HFFc6 (cell line): Measurements from ENCODE around the gene TPST1. TPM values are rescaled to one million over a fixed set of nuclear protein-coding genes. Genes with fewer than 3 reads are reported as not detected.

Source experiments
- DNase-seq: peaks from one replicate; pipeline ENCODE4 v3.0.0-alpha.2; 2018
- H3K27ac Mint-ChIP-seq: 2 replicates; pipeline ENCODE4 v1.8.0; 2020; ENCODE audit warnings: mild to moderate bottlenecking, mixed read lengths
- H3K27me3 Mint-ChIP-seq: 2 replicates; pipeline ENCODE4 v1.8.0; 2021; ENCODE audit warnings: mild to moderate bottlenecking, moderate library complexity, mixed read lengths; ENCODE audit not compliant: insufficient read depth
- H3K36me3 Mint-ChIP-seq: 2 replicates; pipeline ENCODE4 v1.8.0; 2021; ENCODE audit warnings: low read depth, mixed read lengths
- H3K4me1 Mint-ChIP-seq: 2 replicates; pipeline ENCODE4 v1.8.0; 2020; ENCODE audit warnings: low read depth, mixed read lengths
- H3K4me3 Mint-ChIP-seq: 2 replicates; pipeline ENCODE4 v1.8.0; 2020; ENCODE audit warnings: mild to moderate bottlenecking, moderate library complexity, mixed read lengths
- H3K9me3 Mint-ChIP-seq: 2 replicates; pipeline ENCODE4 v1.8.0; 2020; ENCODE audit warnings: mild to moderate bottlenecking, mixed read lengths
- CTCF ChIP-seq: fragments of 200-600 bp; sonication (generic); IDR thresholded peaks from 2 replicates; pipeline ENCODE4 v1.5.0; 2021; ENCODE audit warnings: antibody characterized with exemption, mild to moderate bottlenecking
- total RNA-seq, 6 experiments: library from RNA; stranded (reverse); fragmentation: NEBNext Ultra II Directional; extraction: Animal tissue kit (Norgen Biotek cat#: 25700); gene quantifications; 2 replicates in 1 of 6; 3 replicates in 5 of 6; pipeline ENCODE4 v1.2.3, GENCODE V29; 2021

TPST1 gene
- total RNA-seq, 6 experiments from 2014 or later: 21.7 to 36.1 (median 29.2) TPM

- Mint-ChIP-seq H3K4me3 (no peak overlapping the region), H3K9me3 (no peaks in the 10 kb centered on the region), H3K27me3 (no peaks in the 10 kb centered on the region; the same call in 1 of the 2 replicates), H3K27ac (peak overlapping the region; percentile 55), H3K36me3 (peaks cover 7% of the 10 kb centered on the region), H3K4me1 (peaks cover 47% of the 10 kb centered on the region)
- no peak for TF ChIP-seq CTCF
- peak; percentile 75 for DNase-seq
Observed at GRCh38 chr7:66353547-66353946, 148.4 kb downstream of the TPST1 start.

- no peak for DNase-seq
- H3K27me3 Mint-ChIP-seq: no peaks in the 10 kb centered on the region; the same call in 1 of the 2 replicates
- H3K27ac Mint-ChIP-seq: peak overlapping the region; percentile 37; the same call in 1 of the 2 replicates
- H3K4me1 Mint-ChIP-seq: peaks cover 47% of the 10 kb centered on the region
- H3K36me3 Mint-ChIP-seq: peaks cover 7% of the 10 kb centered on the region
- TF ChIP-seq CTCF: no peak
- H3K9me3 Mint-ChIP-seq: no peaks in the 10 kb centered on the region
- H3K4me3 Mint-ChIP-seq: peak overlapping the region; percentile 34; the same call in 1 of the 2 replicates
Observed at GRCh38 chr7:66355756-66356155, 150.6 kb downstream of the TPST1 start.

GRCh38 chr7:66356277-66356721 lies 151.2 kb downstream of the TPST1 start:
- peaks cover 53% of the 10 kb centered on the region for H3K4me1 Mint-ChIP-seq
- no peak for TF ChIP-seq CTCF
- H3K27ac Mint-ChIP-seq: peak overlapping the region; percentile 37

GRCh38 chr7:66357087-66357486 lies 152.0 kb downstream of the TPST1 start:
- Mint-ChIP-seq H3K36me3 (peaks cover 17% of the 10 kb centered on the region), H3K27ac (no peak overlapping the region), H3K4me3 (no peak overlapping the region), H3K27me3 (no peaks in the 10 kb centered on the region; the same call in 1 of the 2 replicates), H3K9me3 (no peaks in the 10 kb centered on the region), H3K4me1 (peaks cover 51% of the 10 kb centered on the region)
- no peak for DNase-seq
- no peak for TF ChIP-seq CTCF

More at GRCh38 chr7:66356277-66356721, 151.2 kb downstream of the TPST1 start:
- Mint-ChIP-seq H3K9me3 (no peaks in the 10 kb centered on the region), H3K4me3 (peak overlapping the region; percentile 13; the same call in 1 of the 2 replicates), H3K36me3 (peaks cover 11% of the 10 kb centered on the region), H3K27me3 (no peaks in the 10 kb centered on the region; the same call in 1 of the 2 replicates)
- DNase-seq: no peak

GRCh38 chr7:66359656-66360211 lies 154.6 kb downstream of the TPST1 start:
- Mint-ChIP-seq H3K36me3 (peaks cover 10% of the 10 kb centered on the region; the same call in 1 of the 2 replicates), H3K4me3 (no peak overlapping the region), H3K9me3 (no peaks in the 10 kb centered on the region), H3K4me1 (peaks cover 32% of the 10 kb centered on the region), H3K27me3 (no peaks in the 10 kb centered on the region; the same call in 1 of the 2 replicates), H3K27ac (no peak overlapping the region)
- no peak for TF ChIP-seq CTCF
- DNase-seq: no peak
